HG03064 (cell line): Measurements from ENCODE around the gene ZNF609.
A peak's percentile ranks its signal among the peaks of the same experiment; 100 is the strongest.
"Not testable (repeated sequence)": the region's sequence is repeated elsewhere in the genome, so short reads cannot be mapped to it uniquely, and the experiment has no call there.

Experiments
- ATAC-seq: cut with Tn5 transposase; IDR thresholded peaks from one replicate; pipeline ENCODE4 v1.9.1; 2021; ENCODE audit warnings: low read depth; ENCODE audit not compliant: unreplicated experiment

Gene ZNF609

GRCh38 chr15:64640146-64640871 is 179.9 kb downstream of the ZNF609 start:
- no peak for ATAC-seq

DNA sequence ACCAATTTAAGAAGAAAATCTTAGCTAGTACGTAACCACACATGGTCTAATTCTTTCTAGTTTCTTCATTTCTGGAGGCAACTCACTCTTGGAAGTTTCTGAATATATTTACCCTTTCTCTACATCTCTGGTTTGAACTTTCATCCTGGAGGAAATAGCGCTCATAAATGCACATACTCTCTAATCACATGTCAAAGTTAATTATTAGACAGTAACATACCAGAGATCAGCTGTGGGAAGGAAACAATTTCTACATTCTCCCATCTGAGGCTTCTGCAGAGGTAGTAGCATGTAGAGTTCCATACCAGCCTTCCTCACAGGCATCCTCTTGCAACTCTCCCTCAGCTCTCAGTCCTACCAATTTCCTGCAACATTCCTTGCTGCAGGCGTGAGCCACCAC is 182.5 kb downstream of the ZNF609 start:
- no peak for ATAC-seq

GRCh38 chr15:64643685-64644084 is 183.3 kb downstream of the ZNF609 start:
- ATAC-seq = no peak

DNA sequence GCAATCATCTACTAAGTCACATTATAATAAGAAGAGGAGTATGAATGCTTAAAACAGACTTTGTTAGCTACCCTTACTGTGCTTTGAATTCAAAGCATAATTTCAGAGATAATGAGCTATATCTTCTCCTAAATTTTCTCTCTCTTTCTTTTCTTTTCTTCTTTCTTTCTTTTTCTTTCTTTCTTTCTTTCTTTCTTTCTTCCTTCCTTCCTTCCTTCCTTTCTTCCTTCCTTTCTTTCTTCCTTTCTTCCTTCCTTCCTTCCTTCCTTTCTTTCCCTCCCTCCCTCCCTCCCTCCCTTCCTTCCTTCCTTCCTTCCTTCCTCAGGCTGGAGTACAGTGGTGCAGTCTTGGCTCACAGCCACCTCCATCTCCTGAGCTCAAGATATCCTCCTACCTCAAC is 184.4 kb downstream of the ZNF609 start:
- ATAC-seq = not testable (repeated sequence)

GRCh38 chr15:64645995-64646394 is 185.6 kb downstream of the ZNF609 start:
- no peak for ATAC-seq

GRCh38 chr15:64647367-64647766 is 187.0 kb downstream of the ZNF609 start:
- no peak for ATAC-seq

DNA sequence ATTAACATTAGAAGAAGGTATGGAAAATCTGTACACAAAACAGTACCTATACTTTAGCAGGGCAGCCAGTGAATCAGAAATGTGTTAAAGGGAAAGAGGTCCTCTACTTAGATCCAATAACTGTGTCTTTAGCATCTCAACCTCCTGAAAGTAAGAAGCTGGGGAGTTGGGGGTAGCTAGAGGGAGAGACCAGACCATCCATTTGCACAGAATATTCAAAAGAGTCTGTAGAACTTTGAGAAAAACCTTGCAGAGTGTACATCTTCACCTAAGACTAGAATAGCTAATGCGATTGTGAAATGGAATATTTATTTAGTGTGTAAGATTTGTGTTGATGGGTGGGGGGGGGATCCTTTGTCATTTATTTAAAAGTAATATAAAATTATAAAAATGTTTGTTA is 190.2 kb downstream of the ZNF609 start:
- ATAC-seq = no peak

GRCh38 chr15:64651601-64652191 is 191.3 kb downstream of the ZNF609 start:
- peak; percentile 83 for ATAC-seq

GRCh38 chr15:64653757-64654156 is 193.4 kb downstream of the ZNF609 start:
- ATAC-seq = no peak

DNA sequence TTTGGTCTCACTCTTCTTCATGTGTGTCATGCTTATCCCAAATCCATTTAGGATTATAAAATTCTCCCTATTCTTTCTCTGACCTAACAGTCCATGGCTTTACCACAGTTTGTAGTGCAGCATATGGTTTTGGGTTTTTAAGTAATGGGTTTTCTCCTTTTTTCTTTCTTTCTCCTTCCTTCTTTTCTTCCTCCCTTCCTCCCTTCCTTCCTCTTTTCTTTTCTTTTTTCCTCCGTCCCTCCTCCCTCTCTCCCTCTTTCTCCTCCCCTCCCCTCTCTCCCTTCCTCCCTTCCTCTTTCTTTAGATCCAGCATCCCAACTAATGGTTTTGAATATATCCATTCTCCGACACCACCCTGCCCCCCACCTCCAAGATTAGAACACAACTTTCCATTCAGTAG is 196.1 kb downstream of the ZNF609 start:
- no peak for ATAC-seq

- ATAC-seq = no peak
These were observed 204.8 kb downstream of the ZNF609 start for GRCh38 chr15:64665179-64665578.

- ATAC-seq = no peak
These were observed 207.4 kb downstream of the ZNF609 start for GRCh38 chr15:64667736-64668161.

DNA sequence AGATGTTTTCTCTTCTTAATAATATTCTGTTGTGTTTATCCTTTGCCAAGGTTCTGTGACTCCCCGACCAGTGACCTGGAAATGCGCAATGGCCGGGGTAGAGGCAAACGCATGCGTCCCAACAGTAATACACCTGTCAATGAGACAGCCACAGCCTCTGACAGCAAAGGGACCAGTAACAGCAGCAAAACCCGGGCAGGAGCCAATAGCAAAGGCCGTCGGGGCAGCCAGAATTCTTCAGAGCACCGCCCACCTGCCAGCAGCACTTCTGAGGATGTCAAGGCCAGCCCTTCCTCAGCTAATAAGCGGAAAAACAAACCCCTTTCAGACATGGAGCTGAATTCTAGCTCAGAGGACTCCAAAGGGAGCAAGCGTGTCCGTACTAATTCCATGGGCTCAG is 213.5 kb downstream of the ZNF609 start:
- no peak for ATAC-seq

DNA sequence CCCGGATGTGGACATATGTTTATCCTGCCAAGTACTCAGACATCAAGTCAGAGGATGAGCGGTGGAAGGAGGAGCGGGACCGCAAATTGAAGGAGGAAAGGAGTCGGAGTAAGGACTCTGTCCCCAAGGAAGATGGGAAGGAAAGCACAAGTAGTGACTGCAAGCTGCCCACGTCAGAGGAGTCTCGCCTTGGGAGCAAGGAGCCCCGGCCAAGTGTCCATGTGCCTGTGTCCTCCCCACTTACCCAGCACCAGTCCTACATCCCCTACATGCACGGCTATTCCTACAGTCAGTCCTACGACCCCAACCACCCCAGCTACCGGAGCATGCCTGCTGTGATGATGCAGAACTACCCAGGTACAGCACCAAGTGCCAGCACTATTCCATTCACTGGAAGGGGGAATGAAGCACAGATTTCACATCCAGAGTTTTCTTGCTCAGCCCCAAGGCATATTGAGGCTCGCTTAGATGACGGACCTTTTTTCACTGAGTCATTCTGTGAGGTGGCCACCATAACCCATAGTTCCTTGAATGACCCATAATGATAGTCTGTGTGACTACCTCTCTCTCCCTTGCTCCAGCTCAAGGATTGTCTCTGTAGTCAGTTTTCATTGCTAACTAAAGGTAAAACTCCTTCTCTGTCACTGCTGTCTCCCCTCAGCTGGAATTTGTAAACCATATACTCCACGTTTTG is 217.9 kb downstream of the ZNF609 start:
- ATAC-seq = no peak

DNA sequence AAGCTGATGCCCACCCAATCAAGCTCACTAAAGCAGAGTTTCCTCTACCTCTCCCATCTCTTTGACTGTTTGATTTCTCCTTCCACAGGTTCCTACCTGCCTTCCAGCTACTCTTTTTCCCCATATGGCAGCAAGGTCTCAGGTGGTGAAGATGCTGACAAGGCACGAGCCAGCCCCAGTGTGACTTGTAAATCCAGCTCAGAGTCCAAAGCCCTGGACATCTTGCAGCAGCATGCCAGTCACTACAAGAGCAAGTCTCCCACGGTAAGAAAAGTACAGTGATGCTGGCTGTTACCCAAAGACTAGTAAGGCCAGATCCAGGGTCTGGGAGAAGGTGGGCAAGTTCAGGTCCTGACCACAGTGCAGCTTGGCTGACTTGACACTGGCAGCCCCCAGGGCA is 219.7 kb downstream of the ZNF609 start:
- ATAC-seq = no peak

GRCh38 chr15:64681424-64682024 is 221.1 kb downstream of the ZNF609 start:
- ATAC-seq = no peak

GRCh38 chr15:64682255-64682654 is 221.9 kb downstream of the ZNF609 start:
- no peak for ATAC-seq

DNA sequence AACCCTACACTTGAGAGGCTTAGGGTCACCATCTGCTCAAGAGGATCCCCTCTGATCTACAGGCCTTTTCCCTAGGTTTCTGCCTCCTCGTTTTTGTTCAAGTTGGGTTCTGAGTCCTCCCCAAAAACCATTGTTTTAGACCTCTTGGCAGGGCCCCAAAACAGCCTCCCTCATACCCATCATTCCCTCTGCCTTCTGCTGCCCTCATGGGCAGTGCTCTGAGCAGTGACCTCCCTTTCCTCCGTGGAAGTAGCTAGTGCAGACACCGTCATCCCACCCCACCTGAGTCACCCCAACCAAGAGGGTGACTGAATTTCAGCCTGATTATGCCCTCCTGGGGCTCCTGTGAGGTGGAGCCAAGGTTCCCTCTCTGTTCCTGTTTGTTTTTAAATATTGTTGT is 223.0 kb downstream of the ZNF609 start:
- no peak for ATAC-seq

GRCh38 chr15:64685230-64685888 is 225.0 kb downstream of the ZNF609 start:
- no peak for ATAC-seq

DNA sequence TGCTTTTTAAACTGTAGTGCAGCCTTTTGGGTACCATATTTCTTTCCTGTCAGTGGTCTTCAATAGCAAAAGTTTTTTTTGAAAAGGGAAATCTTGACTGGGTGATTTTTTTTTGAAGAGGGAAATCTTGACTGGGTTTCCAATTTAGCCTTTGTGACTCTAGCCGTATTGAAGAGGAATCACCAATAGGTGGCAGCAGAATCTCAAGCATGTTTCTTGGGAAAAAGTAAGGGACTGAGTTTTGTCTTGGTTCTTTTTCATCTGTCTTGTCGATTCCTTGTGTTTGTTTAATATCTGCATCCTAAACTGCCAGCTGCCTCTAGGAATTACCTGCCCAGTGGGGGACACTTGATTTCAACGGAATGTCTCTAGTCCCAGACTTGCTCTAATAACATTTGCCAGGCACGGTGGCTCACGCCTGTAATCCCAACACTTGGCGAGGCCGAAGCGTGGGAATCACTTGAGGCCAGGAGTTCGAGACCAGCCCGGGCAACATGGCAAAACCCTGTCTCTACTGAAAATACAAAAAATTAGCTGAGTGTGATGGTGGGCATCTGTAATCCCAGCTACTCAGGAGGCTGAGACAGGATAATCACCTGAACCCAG is 225.9 kb downstream of the ZNF609 start:
- ATAC-seq = no peak
